Colonic mucosa (tissue), 4 donors: Measurements from ENCODE around the gene AK1. TPM values are rescaled to one million over a fixed set of nuclear protein-coding genes. Genes with fewer than 3 reads are reported as not detected.

Experiments
- DNase-seq: peaks from one replicate; pipeline ENCODE4 v3.0.0-alpha.2; 2020
- H3K27ac ChIP-seq: fragments of 200-600 bp; one replicate; pipeline ENCODE4 v1.8.0; 2021
- H3K27me3 ChIP-seq: fragments of 200-600 bp; one replicate; pipeline ENCODE4 v1.8.0; 2021
- H3K36me3 ChIP-seq: fragments of 200-600 bp; one replicate; pipeline ENCODE4 v1.8.0; 2021
- H3K4me1 ChIP-seq: fragments of 200-600 bp; one replicate; pipeline ENCODE4 v1.8.0; 2021; ENCODE audit warnings: mild to moderate bottlenecking
- H3K4me3 ChIP-seq: fragments of 200-600 bp; one replicate; pipeline ENCODE4 v1.8.0; 2021
- H3K9ac ChIP-seq, 2 donors: one replicate each; pipeline ENCODE4 v1.7.0; 2013; ENCODE audit warnings: control low read depth in 2 of 2, low read depth in 2 of 2, low read length in 2 of 2
- H3K9me3 ChIP-seq: fragments of 200-600 bp; one replicate; pipeline ENCODE4 v1.8.0; 2021
- intact Hi-C: fragments of 100-400 bp; cut with DNase I; formaldehyde crosslinking; loops from one replicate; pipeline ENCODE4 v1.14.1; 2022
- total RNA-seq, 2 donors: library from RNA; stranded (reverse); fragmentation: NEBNext Ultra II Directional in 1 of 2; extraction: Animal tissue kit (Norgen Biotek cat#: 25700) in 1 of 2; gene quantifications; one replicate each; pipeline ENCODE4 v1.2.1, GENCODE V29; 2021
- TF ChIP-seq, protein P1 (sequence below): fragments of 200-600 bp; IDR thresholded peaks from one replicate; pipeline ENCODE4 v1.8.0; 2022; ENCODE audit warnings: antibody characterized with exemption, mild to moderate bottlenecking
- donor health status: healthy.
- donor health status: DM: no; HTN: no; CAD: no.
- donor health status: DM: no; HTN: no; CAD: no.

The AK1 gene, protein sequence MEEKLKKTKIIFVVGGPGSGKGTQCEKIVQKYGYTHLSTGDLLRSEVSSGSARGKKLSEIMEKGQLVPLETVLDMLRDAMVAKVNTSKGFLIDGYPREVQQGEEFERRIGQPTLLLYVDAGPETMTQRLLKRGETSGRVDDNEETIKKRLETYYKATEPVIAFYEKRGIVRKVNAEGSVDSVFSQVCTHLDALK
- total RNA-seq = 100 to 1,000 TPM; 159 to 166 TPM

DNA sequence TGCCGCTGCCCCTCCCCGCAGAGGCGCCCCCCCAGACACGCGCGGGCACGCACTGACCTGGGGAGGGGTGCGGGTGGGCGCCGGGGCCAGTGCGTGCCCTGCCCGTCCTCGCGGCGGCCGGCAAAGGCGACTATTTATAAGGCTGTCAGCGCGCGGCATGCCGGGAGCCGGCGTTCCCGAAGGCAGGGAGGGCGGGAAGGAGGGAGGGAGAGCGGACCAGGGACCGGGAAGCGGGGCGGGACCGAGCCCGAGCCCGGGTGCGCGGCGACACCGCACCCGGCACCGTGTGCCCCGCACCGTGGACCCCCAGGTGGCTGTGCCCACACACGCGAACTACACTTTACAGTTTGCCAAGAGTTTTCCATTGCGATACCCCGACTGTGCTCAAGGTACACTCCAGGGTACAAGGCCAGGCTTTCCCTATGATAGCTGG is at the start of gene AK1:
Gene AK1, minus strand, starts transcription at position 110 of the 433 bp plus-strand sequence. CDS start 3,058 bp downstream, outside the sequence.
- no peaks in the 10 kb centered on the region for H3K36me3 ChIP-seq
- TF ChIP-seq, protein P1, sequence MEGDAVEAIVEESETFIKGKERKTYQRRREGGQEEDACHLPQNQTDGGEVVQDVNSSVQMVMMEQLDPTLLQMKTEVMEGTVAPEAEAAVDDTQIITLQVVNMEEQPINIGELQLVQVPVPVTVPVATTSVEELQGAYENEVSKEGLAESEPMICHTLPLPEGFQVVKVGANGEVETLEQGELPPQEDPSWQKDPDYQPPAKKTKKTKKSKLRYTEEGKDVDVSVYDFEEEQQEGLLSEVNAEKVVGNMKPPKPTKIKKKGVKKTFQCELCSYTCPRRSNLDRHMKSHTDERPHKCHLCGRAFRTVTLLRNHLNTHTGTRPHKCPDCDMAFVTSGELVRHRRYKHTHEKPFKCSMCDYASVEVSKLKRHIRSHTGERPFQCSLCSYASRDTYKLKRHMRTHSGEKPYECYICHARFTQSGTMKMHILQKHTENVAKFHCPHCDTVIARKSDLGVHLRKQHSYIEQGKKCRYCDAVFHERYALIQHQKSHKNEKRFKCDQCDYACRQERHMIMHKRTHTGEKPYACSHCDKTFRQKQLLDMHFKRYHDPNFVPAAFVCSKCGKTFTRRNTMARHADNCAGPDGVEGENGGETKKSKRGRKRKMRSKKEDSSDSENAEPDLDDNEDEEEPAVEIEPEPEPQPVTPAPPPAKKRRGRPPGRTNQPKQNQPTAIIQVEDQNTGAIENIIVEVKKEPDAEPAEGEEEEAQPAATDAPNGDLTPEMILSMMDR = no peak
- H3K27me3 ChIP-seq = no peaks in the 10 kb centered on the region
- H3K4me3 ChIP-seq = peak within 1 kb of the TSS; percentile 51
- H3K4me1 ChIP-seq = peaks cover 23% of the 10 kb centered on the region
- DNase-seq = peak; percentile 89
- intact Hi-C loops = loop anchor here (10.0 kb wide), 1 partner anchor 73 kb away; the partner anchor contains the start of gene FPGS
- H3K9me3 ChIP-seq = no peaks in the 10 kb centered on the region
- peak within 1 kb of the TSS; percentile 58 to 70 for H3K9ac ChIP-seq
- peak within 1 kb of the TSS; percentile 56 for H3K27ac ChIP-seq

DNA sequence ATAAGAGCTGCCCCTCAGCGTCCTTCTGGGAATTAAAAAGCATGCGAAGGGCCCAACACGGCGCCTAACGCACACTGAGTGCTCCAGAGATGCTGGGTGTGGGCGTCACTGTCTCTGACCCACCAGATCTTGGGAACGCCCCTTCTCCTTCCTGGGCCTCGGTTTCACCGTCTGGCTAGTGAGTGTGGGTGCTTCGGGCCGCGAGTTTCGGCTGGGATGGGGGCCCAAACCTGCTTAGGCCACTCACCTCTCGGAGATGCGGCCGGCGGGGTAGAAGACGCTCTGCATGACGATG is 49.4 kb upstream of the AK1 start:
- TF ChIP-seq, protein P1 = no peak
- Histone ChIP-seq H3K36me3 (no peaks in the 10 kb centered on the region), H3K9ac (peak overlapping the region in 1 of 2 donors; percentile 18), H3K9me3 (no peaks in the 10 kb centered on the region), H3K4me1 (peaks cover 25% of the 10 kb centered on the region), H3K27me3 (peaks cover 18% of the 10 kb centered on the region), H3K27ac (no peak overlapping the region), H3K4me3 (peak overlapping the region; percentile 33)
- intact Hi-C loops = no loop called here
- no peak for DNase-seq

DNA sequence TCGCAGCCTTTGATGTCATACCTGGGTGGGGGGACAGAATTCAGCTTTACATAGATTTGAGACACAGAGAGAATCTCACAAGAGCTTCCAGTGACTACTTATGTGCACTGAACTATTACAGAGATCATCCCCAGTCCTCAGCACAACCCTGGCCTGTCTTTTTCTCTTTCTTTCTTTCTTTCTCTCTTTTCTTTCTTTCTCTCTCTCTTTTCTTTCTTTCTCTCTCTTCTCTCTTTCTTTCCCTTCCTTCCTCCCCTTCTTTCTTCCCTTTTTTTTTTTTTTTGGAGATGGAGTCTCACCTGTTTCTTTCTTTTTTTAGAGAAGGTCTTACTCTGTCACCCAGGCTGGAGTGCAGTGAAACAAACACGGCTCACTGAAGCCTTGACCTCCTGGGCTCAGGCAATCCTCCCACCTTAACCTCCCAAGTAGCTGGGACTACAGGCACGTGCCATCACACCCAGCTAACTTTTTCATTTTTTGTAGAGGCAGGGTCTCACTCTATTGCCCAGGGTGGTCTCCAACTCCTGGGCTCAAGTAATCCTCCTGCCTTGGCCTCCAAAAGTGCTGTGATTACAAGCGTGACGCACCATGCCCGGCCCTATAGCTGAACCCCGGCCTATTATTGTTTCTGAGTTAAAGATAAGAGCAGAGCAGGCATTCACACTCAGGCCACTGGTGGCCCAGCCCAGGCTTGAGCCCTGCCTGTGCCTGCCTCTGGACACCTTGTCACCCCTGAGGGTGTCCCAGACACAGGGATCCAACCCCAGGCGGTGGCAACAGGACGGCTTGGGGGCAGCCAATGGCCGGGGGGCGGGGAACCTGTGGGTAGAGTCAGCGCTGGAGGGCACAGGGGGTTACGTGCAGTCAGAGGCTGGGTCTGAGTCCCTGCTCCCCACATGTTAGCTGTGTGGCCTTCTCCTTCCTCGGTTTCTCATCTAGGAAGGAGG is 48.8 kb upstream of the AK1 start:
- H3K27me3 ChIP-seq = peaks cover 18% of the 10 kb centered on the region

GRCh38 chr9:127924736-127925444 is 47.4 kb upstream of the AK1 start:
- DNase-seq = no peak
- Histone ChIP-seq H3K27ac (no peak overlapping the region), H3K4me1 (peaks cover 12% of the 10 kb centered on the region), H3K9ac (no peak overlapping the region), H3K9me3 (no peaks in the 10 kb centered on the region), H3K4me3 (no peak overlapping the region), H3K27me3 (peaks cover 18% of the 10 kb centered on the region), H3K36me3 (no peaks in the 10 kb centered on the region)
- intact Hi-C loops = loop anchor here (5.0 kb wide), 1 partner anchor 333 kb away; no protein-coding TSS in a partner anchor
- TF ChIP-seq, protein P1 = no peak

More for the DNA sequence above, 48.8 kb upstream of the AK1 start:
- no peaks in the 10 kb centered on the region for H3K36me3 ChIP-seq
- DNase-seq = no peak
- no peak overlapping the region for H3K27ac ChIP-seq
- peaks cover 23% of the 10 kb centered on the region for H3K4me1 ChIP-seq
- intact Hi-C loops = no loop called here
- H3K9me3 ChIP-seq = no peaks in the 10 kb centered on the region
- TF ChIP-seq, protein P1 = no peak
- H3K4me3 ChIP-seq = no peak overlapping the region
- H3K9ac ChIP-seq = no peak overlapping the region

- Histone ChIP-seq H3K4me3 (no peak overlapping the region), H3K4me1 (peaks cover 14% of the 10 kb centered on the region), H3K27me3 (peaks cover 18% of the 10 kb centered on the region), H3K9me3 (no peaks in the 10 kb centered on the region), H3K9ac (no peak overlapping the region), H3K36me3 (no peaks in the 10 kb centered on the region), H3K27ac (no peak overlapping the region)
- TF ChIP-seq, protein P1 = no peak
- DNase-seq = no peak
- intact Hi-C loops = loop anchor here (5.0 kb wide), 1 partner anchor 331 kb away; no protein-coding TSS in a partner anchor
These were observed 46.3 kb upstream of the AK1 start for GRCh38 chr9:127923771-127924170.
